Islet precursor cell (in vitro differentiated cells): ENCODE measurements around the gene SYNPR.
"Not testable (repeated sequence)": the region's sequence is repeated elsewhere in the genome, so short reads cannot be mapped to it uniquely, and the experiment has no call there.

Experiments
- DNase-seq: peaks from one replicate; pipeline ENCODE4 v3.0.0-alpha.2; 2018

SYNPR gene

GRCh38 chr3:63278171-63279004 lies at the start of gene SYNPR:
Gene SYNPR, plus strand, starts transcription at chr3:63278308.
- peak; percentile 83 for DNase-seq

- DNase-seq = no peak
Measured at GRCh38 chr3:63228677-63229076, 49.4 kb upstream of the SYNPR start.

GRCh38 chr3:63230146-63230545 lies 48.0 kb upstream of the SYNPR start:
- DNase-seq = no peak

- DNase-seq = no peak
Measured at GRCh38 chr3:63231643-63232042, 46.5 kb upstream of the SYNPR start.

- DNase-seq = no peak
Measured at GRCh38 chr3:63232764-63233396, 45.2 kb upstream of the SYNPR start.

- DNase-seq = no peak
Measured at GRCh38 chr3:63240381-63240902, 37.7 kb upstream of the SYNPR start.

- no peak for DNase-seq
Measured at GRCh38 chr3:63242124-63242523, 36.0 kb upstream of the SYNPR start.

- no peak for DNase-seq
Measured at GRCh38 chr3:63244486-63244885, 33.6 kb upstream of the SYNPR start.

GRCh38 chr3:63245726-63246241 lies 32.3 kb upstream of the SYNPR start:
- no peak for DNase-seq

GRCh38 chr3:63248015-63248414 lies 30.1 kb upstream of the SYNPR start:
- no peak for DNase-seq

- DNase-seq = no peak
Measured at GRCh38 chr3:63251499-63251898, 26.6 kb upstream of the SYNPR start.

- DNase-seq = not testable (repeated sequence)
Measured at GRCh38 chr3:63255819-63256218, 22.3 kb upstream of the SYNPR start.

- DNase-seq = no peak
Measured at GRCh38 chr3:63264716-63265115, 13.4 kb upstream of the SYNPR start.

GRCh38 chr3:63274359-63274758 lies 3.7 kb upstream of the SYNPR start:
- DNase-seq = no peak

- peak; percentile 69 for DNase-seq
Measured at GRCh38 chr3:63279005-63279841, 1.1 kb downstream of the SYNPR start.

- DNase-seq = no peak
Measured at GRCh38 chr3:63287610-63288009, 9.5 kb downstream of the SYNPR start.

- DNase-seq = no peak
Measured at GRCh38 chr3:63290686-63291085, 12.6 kb downstream of the SYNPR start.

- no peak for DNase-seq
Measured at GRCh38 chr3:63294332-63294731, 16.2 kb downstream of the SYNPR start.

GRCh38 chr3:63295356-63295755 lies 17.2 kb downstream of the SYNPR start:
- DNase-seq = no peak

- DNase-seq = no peak
Measured at GRCh38 chr3:63295806-63296205, 17.7 kb downstream of the SYNPR start.

- DNase-seq = no peak
Measured at GRCh38 chr3:63296249-63296648, 18.1 kb downstream of the SYNPR start.

- no peak for DNase-seq
Measured at GRCh38 chr3:63303238-63303637, 25.1 kb downstream of the SYNPR start.

GRCh38 chr3:63304421-63304820 lies 26.3 kb downstream of the SYNPR start:
- no peak for DNase-seq
